Neuronal stem cell (in vitro differentiated cells): ENCODE results near the gene CDC42BPA.

Source experiments
- DNase-seq: peaks from one replicate; pipeline ENCODE4 v3.0.0-alpha.2; 2013; ENCODE audit warnings: low spot score
- H2AFZ ChIP-seq: one replicate; pipeline ENCODE4 v1.6.1; 2013; ENCODE audit warnings: mild to moderate bottlenecking, low read length, inconsistent platforms
- H2AK5ac ChIP-seq: 2 replicates; pipeline ENCODE4 v1.6.1; 2013; ENCODE audit warnings: low read depth, mild to moderate bottlenecking, inconsistent platforms, low read length, moderate library complexity, mixed read lengths
- H2BK120ac ChIP-seq: 2 replicates; pipeline ENCODE4 v1.6.1; 2013; ENCODE audit warnings: low read depth, mild to moderate bottlenecking, inconsistent platforms, low read length, moderate library complexity, mixed read lengths
- H2BK12ac ChIP-seq: one replicate; pipeline ENCODE4 v1.6.1; 2013; ENCODE audit warnings: low read length, inconsistent platforms
- H2BK15ac ChIP-seq: 2 replicates; pipeline ENCODE4 v1.6.1; 2013; ENCODE audit warnings: mild to moderate bottlenecking, low read length, inconsistent platforms, mixed read lengths
- H2BK5ac ChIP-seq: one replicate; pipeline ENCODE4 v1.6.1; 2013; ENCODE audit warnings: inconsistent platforms, mild to moderate bottlenecking, low read length, moderate library complexity
- H3K14ac ChIP-seq: one replicate; pipeline ENCODE4 v1.6.1; 2013; ENCODE audit warnings: low read length, inconsistent platforms
- H3K18ac ChIP-seq: 2 replicates; pipeline ENCODE4 v1.6.1; 2013; ENCODE audit warnings: low read length, inconsistent platforms
- H3K23ac ChIP-seq: 2 replicates; pipeline ENCODE4 v1.6.1; 2013; ENCODE audit warnings: low read depth, mild to moderate bottlenecking, mixed read lengths, low read length, inconsistent platforms; ENCODE audit not compliant: poor library complexity
- H3K27ac ChIP-seq: replicated peaks from 3 replicates; pipeline ENCODE4 v1.5.1; 2013; ENCODE audit warnings: low read length, inconsistent platforms
- H3K27me3 ChIP-seq, 3 experiments: 2 replicates each; pipeline ENCODE4 v1.6.1; 2013; ENCODE audit warnings: low read length in 3 of 3, mild to moderate bottlenecking in 2 of 3, inconsistent platforms in 1 of 3, low read depth in 1 of 3, mixed read lengths in 1 of 3, moderate library complexity in 1 of 3; ENCODE audit not compliant: control insufficient read depth in 3 of 3, insufficient read depth in 3 of 3
- H3K36me3 ChIP-seq, 2 donors: replicated peaks in 1 of 2; 2 replicates each; pipeline ENCODE4 v1.6.1; 2013; ENCODE audit warnings: low read length in 2 of 2; ENCODE audit not compliant: control insufficient read depth in 2 of 2, insufficient read depth in 2 of 2
- H3K4ac ChIP-seq: 2 replicates; pipeline ENCODE4 v1.6.1; 2013; ENCODE audit warnings: inconsistent platforms, mild to moderate bottlenecking, low read length, moderate library complexity
- H3K4me1 ChIP-seq, 2 donors: 1 replicate in 1 of 2; 2 replicates in 1 of 2; pipeline ENCODE4 v1.6.1; 2013; ENCODE audit warnings: low read length in 2 of 2, low read depth in 1 of 2; ENCODE audit not compliant: control insufficient read depth in 2 of 2, insufficient read depth in 1 of 2
- H3K4me2 ChIP-seq: one replicate; pipeline ENCODE4 v1.6.1; 2013; ENCODE audit warnings: mild to moderate bottlenecking, low read length, inconsistent platforms; ENCODE audit not compliant: insufficient read depth, poor library complexity, severe bottlenecking
- H3K4me3 ChIP-seq, 2 donors: 2 replicates each; pipeline ENCODE4 v1.5.1; 2013; ENCODE audit warnings: low read length in 2 of 2, mild to moderate bottlenecking in 2 of 2, inconsistent platforms in 1 of 2, moderate library complexity in 1 of 2
- H3K79me1 ChIP-seq: one replicate; pipeline ENCODE4 v1.6.1; 2013; ENCODE audit warnings: low read depth, mild to moderate bottlenecking, inconsistent platforms, low read length, moderate library complexity
- H3K9ac ChIP-seq: one replicate; pipeline ENCODE4 v1.6.1; 2013; ENCODE audit warnings: mild to moderate bottlenecking, low read depth, low read length, inconsistent platforms; ENCODE audit not compliant: poor library complexity
- H3K9me3 ChIP-seq, 2 donors: replicated peaks in 1 of 2; 2 replicates each; pipeline versions ENCODE3 to v1.6.1; 2013; ENCODE audit warnings: low read length in 2 of 2, mild to moderate bottlenecking in 2 of 2, inconsistent platforms in 1 of 2, low read depth in 1 of 2, mixed read lengths in 1 of 2, moderate library complexity in 1 of 2; ENCODE audit not compliant: control insufficient read depth in 2 of 2, insufficient read depth in 1 of 2
- H4K8ac ChIP-seq: one replicate; pipeline ENCODE4 v1.6.1; 2013; ENCODE audit warnings: low read depth, mild to moderate bottlenecking, inconsistent platforms, low read length, moderate library complexity
- H4K91ac ChIP-seq: one replicate; pipeline ENCODE4 v1.6.1; 2013; ENCODE audit warnings: low read length, low read depth, mild to moderate bottlenecking, inconsistent platforms; ENCODE audit not compliant: poor library complexity
- WGBS, 2 donors: extraction: QIAGEN DNeasy Blood & Tissue Kit; methylation state at CpG; one replicate each; pipeline ENCODE4 v1.1.7; 2013; ENCODE audit warnings: missing lambda C conversion rate in 2 of 2, mixed read lengths in 1 of 2; ENCODE audit not compliant: insufficient read length in 2 of 2, insufficient replicate concordance in 1 of 2; ENCODE audit errors: extremely low coverage in 2 of 2; 5-methylcytosine and 5-hydroxymethylcytosine counted together

The CDC42BPA gene

GRCh38 chr1:227077783-227078182, 240.5 kb downstream of the CDC42BPA start:
- H3K4ac ChIP-seq, result no peak overlapping the region
- H3K79me1 ChIP-seq, result no peaks in the 10 kb centered on the region
- no peak overlapping the region for H2BK15ac ChIP-seq

DNA sequence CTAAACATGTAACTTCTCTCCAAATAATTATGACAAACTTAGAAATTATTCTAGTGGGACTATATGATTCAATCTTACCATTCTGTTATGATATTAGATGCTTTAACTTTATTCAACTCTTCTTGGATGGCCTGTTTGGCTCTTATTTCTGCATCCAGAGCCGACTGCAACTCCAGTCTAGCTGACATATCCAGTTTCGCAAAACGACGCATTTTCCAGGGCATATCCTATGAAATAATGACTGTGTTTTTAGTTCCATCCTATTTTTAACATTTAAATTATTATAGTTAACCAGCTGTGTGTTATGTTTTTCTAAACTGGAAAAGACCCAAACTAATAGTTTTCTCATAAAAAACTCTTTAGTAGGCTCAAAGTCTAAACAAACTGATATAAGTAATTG, 244.5 kb downstream of the CDC42BPA start:
- H2AFZ ChIP-seq, result no peak overlapping the region
- no peaks in the 10 kb centered on the region for H3K27me3 ChIP-seq
- no peak overlapping the region for H4K8ac ChIP-seq
- H3K9ac ChIP-seq, result no peak overlapping the region
- H3K9me3 ChIP-seq, result no peaks in the 10 kb centered on the region
- H4K91ac ChIP-seq, result no peak overlapping the region
- H3K79me1 ChIP-seq, result no peaks in the 10 kb centered on the region
- no peak overlapping the region for H3K4ac ChIP-seq
- no peak overlapping the region for H3K4me2 ChIP-seq
- H3K4me1 ChIP-seq, result no peaks in the 10 kb centered on the region
- H2BK12ac ChIP-seq, result no peak overlapping the region
- no peak for DNase-seq
- no peak overlapping the region for H3K18ac ChIP-seq
- H3K27ac ChIP-seq, result no peak overlapping the region
- no peak overlapping the region for H2BK5ac ChIP-seq
- no peak overlapping the region for H3K23ac ChIP-seq
- peaks cover 0 to 47% of the 10 kb centered on the region in 2 donors for H3K36me3 ChIP-seq
- H2BK120ac ChIP-seq, result no peak overlapping the region
- H2BK15ac ChIP-seq, result no peak overlapping the region
- H3K4me3 ChIP-seq, result no peak overlapping the region
- WGBS, 2 donors, result no CpG with 5 or more reads among the region's 4 CpGs
- H2AK5ac ChIP-seq, result no peak overlapping the region
- no peak overlapping the region for H3K14ac ChIP-seq

More at GRCh38 chr1:227077783-227078182, 240.5 kb downstream of the CDC42BPA start:
- Histone ChIP-seq H3K9ac (no peak overlapping the region), H3K14ac (no peak overlapping the region), H2AK5ac (no peak overlapping the region), H3K9me3 (peaks cover 0 to 2% of the 10 kb centered on the region in 2 donors), H2AFZ (no peak overlapping the region), H3K4me2 (no peak overlapping the region), H3K27ac (no peak overlapping the region), H3K4me1 (no peaks in the 10 kb centered on the region), H3K36me3 (peaks cover 0 to 24% of the 10 kb centered on the region in 2 donors), H3K4me3 (no peak overlapping the region), H3K18ac (no peak overlapping the region), H3K27me3 (no peaks in the 10 kb centered on the region), H2BK5ac (no peak overlapping the region), H2BK12ac (no peak overlapping the region), H4K91ac (no peak overlapping the region), H4K8ac (no peak overlapping the region), H2BK120ac (no peak overlapping the region), H3K23ac (no peak overlapping the region)
- DNase-seq, result no peak

- Histone ChIP-seq H2AK5ac (no peak overlapping the region), H3K9me3 (no peaks in the 10 kb centered on the region), H2BK5ac (no peak overlapping the region), H3K18ac (no peak overlapping the region), H2BK15ac (no peak overlapping the region), H3K27ac (no peak overlapping the region), H2BK120ac (no peak overlapping the region), H2BK12ac (no peak overlapping the region), H3K4me1 (no peaks in the 10 kb centered on the region), H2AFZ (no peak overlapping the region), H3K23ac (no peak overlapping the region), H3K9ac (no peak overlapping the region), H4K91ac (no peak overlapping the region), H3K4me3 (no peak overlapping the region), H3K4ac (no peak overlapping the region), H3K36me3 (peaks cover 0 to 51% of the 10 kb centered on the region in 2 donors), H4K8ac (no peak overlapping the region), H3K79me1 (no peaks in the 10 kb centered on the region), H3K14ac (no peak overlapping the region), H3K27me3 (no peaks in the 10 kb centered on the region), H3K4me2 (no peak overlapping the region)
- no CpG with 5 or more reads among the region's 2 CpGs for WGBS, 2 donors
- no peak for DNase-seq
These were observed 245.3 kb downstream of the CDC42BPA start for GRCh38 chr1:227072991-227073390.

DNA sequence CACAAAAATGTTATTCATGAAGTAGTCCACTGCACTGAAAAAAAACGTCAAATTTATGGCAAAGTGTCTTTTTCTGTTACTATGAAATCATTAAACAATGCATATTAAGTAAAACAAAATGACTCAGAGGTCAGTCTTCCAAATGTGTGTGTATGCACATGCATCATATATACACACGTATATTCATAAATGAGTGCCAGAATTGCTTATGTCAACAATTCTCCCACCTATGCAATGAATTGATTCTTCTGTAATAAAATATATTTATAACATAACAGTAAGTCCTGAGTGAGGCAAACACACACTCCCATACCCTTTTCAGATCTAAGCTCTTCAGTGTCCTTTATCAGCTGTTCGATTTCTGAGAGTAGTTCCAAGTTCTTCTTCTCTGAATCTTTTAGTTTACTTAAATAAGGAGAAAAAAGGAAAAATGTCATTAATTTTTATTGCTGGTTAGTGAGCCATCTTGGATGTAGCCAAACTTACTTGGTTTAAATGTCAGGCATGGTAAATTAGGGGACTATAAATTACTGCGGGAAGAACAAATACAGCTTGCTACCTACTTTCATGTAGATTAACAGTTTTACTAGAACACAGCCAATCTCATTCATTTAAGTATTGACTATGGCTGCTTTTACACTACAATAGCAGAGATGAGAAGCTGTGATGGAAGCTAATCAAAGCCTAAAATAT, 246.3 kb downstream of the CDC42BPA start:
- Histone ChIP-seq H3K36me3 (peaks cover 0 to 51% of the 10 kb centered on the region in 2 donors), H4K8ac (no peak overlapping the region), H3K23ac (no peak overlapping the region), H3K4me2 (no peak overlapping the region), H3K4me3 (no peak overlapping the region), H3K4ac (no peak overlapping the region), H3K27me3 (no peaks in the 10 kb centered on the region), H3K9ac (no peak overlapping the region), H3K18ac (no peak overlapping the region), H2AK5ac (no peak overlapping the region), H2BK120ac (no peak overlapping the region), H2BK12ac (no peak overlapping the region), H2BK5ac (no peak overlapping the region), H3K4me1 (no peaks in the 10 kb centered on the region), H3K27ac (no peak overlapping the region), H2BK15ac (no peak overlapping the region), H4K91ac (no peak overlapping the region), H3K9me3 (no peaks in the 10 kb centered on the region), H2AFZ (no peak overlapping the region), H3K79me1 (no peaks in the 10 kb centered on the region), H3K14ac (no peak overlapping the region)
- no CpG with 5 or more reads among the region's 4 CpGs for WGBS, 2 donors
- no peak for DNase-seq
